HG03457 (cell line): ENCODE results near the gene CREB3L2.

ENCODE experiments used
- ATAC-seq: cut with Tn5 transposase; IDR thresholded peaks from one replicate; pipeline ENCODE4 v1.9.1; 2021; ENCODE audit warnings: moderate number of reproducible peaks; ENCODE audit not compliant: unreplicated experiment

The CREB3L2 gene

DNA sequence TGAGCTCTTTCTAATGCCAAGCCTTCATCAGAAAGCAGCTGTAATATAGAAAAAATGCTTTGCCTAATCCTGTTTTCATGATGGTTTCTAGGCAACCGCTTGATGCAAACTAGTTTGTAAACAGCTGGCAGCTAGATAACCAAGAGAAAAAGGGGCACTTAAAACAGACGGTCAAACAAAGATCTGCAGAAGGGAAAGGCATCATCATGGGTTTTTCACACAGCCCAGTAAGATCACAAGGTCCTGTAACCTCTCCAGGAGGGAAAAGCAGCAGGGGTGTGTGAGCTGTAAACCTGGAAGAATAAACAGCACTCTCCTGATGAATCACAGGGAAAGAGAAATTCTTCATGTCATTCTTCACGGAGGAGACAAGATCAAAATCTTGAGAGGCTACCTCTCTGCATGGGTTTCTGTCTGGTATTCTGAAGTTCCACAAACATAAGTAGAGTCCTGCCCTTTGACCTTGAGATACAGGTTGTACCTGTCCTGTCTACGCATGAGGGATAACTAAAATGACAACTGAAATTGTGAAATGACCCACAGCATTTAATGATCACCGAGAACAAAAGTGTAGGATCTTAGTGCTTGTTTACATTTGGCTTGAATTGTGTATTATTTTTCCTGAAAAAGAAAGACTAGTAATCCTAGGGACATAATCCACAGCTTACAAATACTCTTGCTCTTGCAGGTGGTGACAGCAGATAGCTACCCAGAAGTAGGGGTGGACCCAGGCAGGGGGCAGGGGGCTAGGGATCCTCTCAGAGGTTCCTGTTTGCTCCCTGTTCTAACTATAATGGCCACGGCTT is 48.0 kb downstream of the CREB3L2 start:
- ATAC-seq = no peak

DNA sequence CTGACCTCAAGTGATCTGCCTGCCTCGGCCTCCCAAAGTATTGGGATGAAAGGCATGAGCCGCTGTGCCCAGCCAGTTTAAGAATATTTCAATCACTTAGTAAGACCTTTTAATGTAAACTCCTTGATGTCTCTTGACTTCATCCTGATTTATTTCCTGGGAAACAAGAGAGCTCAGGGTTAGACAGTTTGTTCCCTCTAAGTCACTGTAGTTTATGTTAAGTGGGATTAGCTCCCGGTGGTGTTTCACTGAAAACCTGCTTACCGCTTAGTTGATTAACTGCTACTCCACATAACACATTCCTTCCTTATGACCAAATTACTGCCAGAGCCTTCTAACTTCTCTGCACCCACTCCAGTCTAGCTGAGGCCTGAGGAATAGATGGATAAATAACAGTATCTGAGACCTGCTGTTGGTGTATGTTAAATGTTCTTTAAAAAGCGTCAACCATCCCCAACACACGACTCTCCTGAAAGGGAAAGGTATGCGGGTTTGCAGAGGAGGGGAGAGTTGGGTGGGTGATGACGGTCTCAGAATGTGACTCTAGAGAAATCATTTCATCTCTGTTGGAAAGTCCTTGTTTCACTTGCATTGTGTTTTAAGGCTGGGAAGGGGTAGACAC is 48.7 kb downstream of the CREB3L2 start:
- ATAC-seq = no peak

DNA sequence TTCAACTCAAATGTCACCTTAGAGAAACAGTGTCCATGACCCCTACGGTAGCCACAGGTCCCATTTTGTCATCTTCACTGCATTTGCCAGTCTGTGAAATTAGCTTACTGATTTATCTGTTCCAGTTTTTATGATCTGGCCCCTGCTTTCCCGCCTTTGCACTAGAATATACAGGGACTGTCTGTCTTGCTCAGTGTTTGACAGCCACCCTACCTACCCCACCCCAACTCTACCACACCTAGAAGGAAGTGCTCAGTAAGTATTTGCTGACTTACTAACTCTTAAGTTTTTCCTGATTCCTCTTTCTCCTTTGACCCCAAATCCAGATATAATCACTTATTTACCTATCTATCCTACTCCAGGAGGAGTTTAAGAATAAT is 49.5 kb downstream of the CREB3L2 start:
- no peak for ATAC-seq

DNA sequence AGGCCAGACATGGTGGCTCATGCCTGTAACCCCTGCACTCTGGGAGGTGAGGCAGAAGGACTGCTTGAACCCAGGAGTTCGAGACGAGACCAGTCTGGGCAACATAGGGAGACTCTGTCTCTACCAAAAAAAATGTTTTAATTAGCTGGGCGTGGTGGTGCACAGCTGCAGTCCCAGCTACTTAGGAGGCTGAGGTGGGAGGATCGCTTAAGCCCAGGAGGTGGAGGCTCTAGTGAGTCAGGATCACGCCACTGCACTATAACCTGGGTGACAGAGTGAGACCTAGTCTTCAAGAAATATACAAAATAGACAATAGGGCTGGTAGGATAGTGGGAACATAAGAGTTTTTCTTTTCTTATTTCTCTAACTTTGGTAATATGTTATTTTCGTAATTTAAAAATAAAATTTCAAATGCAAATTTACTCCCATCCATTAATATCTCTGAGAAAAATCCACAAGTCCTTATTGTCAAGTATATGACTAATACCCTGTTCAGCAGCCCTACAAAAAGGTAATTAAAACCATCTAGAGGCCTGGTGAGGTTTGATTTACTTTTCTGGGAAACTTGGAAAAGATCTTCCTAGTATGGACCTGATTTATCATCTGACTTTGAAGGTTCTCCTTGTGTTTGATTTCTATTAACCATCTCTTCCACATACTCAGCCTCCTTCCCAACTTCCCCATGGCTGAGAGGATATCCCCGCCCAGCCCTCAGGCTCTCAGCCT is 50.0 kb downstream of the CREB3L2 start:
- no peak for ATAC-seq

DNA sequence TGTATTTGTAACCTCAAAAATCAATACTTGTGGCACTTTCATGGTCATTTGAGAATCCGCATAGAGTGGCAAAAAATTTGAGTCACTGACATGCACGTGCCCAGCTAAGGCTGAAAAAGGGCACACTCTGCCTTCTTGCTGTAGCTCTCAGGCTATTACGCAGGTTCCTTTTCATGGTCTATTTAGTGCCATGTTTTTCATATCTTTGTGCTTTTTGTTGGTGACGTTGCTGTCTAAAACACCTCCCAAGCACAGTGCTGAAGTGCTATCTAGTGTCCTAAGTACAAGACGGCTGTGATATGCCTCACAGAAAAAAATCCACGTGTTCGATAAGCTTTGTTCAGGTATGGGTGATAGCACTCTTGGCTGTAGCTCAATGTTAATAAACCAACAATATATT is 50.9 kb downstream of the CREB3L2 start:
- no peak for ATAC-seq

DNA sequence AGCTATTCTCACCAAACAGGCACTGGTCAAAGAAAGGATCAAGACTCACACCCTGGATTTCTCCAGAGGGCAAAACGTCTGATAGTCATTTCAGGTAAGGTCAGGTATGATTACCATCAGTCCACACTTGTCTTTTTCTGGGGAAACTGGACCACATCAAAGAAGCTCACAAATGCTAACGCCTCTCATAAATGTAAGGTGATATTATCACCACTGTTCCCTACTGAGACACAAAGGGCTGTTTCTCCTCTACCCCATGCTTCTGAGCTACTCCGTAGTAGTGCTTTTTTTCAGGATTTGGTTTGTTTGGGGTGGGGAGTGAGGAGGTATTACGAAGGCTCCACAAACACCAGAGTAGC is 51.6 kb downstream of the CREB3L2 start:
- no peak for ATAC-seq

DNA sequence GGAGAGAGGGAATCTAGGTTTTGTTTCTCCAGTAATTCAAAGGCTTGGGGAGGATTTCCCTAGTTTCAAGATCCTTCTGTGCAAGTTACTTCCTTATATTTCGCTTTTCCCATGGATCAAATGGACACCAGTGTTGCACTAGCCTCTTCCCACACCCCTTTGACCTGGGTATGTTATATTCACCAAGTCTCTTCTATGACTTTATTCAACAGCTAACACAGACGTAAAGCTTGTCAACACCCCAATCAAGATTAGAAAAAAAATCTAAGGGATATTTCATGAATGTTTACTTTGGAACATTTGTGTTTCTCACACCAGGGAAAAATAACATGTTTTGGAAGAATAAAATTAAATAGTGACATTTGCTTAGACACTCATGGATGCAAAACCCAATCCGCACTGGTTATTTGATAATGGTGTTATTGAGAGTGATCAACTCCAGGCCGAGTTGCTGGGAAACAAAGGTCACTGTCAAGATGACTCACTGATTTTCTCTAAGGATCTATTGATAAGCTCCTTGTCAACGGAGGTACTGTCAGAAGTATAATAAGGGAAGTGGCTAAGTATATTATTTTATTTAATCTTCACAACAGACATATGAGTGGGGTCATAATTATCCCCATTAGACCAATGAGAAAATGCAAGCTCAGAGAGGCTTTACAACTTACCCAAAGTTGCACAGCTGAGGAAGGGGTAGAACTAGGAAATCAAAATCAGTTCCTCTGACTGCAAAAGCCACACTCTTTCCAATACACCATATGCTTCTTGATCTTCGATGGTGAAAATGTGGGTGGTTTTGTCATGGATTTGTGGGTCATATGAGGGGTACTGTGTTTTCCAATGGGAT is 52.2 kb downstream of the CREB3L2 start:
- no peak for ATAC-seq

DNA sequence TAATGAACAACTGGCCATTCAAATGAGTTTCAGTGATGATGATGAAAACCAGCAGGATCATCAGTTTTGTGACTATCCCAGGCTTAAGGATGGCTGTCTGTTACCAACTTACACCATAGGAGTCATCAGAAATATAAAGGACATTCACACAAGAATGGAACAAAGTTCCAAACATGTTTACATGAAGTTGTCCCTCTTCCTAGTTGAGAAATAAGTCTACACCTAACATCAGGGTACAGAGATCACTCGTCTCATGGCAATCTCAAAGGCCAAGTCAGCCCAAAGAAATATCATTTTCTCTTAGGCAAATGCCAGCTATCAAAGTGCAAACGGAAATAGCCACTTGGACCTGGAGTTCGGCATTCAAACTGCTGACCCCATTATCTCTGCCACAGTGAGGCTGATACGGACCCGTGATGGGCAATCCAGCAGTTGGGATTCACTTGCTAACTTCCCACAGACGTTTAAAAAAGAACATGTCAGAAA is 53.0 kb downstream of the CREB3L2 start:
- ATAC-seq = no peak

DNA sequence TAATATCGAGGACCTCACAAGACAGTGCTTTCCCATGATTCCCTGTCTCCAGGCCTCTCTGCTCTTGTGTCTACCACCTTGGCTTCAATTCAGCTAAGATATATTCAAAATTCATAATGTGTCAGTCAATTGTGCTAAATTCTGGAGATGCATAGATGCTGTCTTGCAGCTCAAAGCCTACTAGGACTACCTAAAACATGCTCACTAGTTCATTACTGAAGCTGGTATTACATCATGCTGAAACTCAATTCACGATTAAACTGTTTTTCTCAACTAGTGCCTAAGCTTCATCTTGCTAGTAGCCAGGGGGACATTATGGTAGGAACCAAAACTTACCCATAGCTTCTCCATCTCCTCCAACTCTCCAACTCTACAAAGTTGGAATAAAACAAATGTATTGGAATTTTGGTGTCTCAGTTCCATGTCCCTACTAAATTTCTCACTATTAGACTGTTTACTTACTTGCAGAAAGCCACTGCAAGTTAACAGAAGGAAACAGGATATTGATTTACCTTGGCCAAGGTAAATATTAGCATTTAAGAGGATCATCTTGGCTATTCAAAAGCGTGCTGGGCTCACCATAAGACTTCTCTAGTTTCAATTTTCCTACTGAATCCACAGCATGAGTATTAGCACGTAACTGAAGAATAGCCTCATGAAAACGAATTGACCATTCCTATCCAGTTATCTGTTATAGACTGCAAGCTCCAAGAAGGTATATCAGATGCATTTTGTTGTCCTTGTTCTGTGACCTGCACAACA is 53.6 kb downstream of the CREB3L2 start:
- no peak for ATAC-seq

DNA sequence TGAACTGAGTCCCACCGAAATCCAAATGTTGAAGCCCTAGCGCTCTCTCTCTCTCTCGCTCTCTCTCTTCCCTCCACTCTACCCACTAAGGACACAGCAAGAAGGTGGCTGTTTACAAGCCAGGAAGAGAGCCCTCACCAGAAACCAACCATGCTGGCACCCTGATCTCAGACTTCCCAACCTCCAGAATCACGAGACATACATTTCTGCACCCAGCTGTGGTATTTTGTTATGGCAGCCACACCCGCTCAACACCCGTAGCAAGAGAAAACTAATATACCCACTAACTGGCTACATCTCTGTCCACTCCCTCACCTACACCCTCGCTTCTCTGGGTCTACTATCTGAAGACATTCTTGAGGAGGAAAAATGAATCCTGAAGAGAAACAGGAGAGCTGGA is 54.8 kb downstream of the CREB3L2 start:
- no peak for ATAC-seq

DNA sequence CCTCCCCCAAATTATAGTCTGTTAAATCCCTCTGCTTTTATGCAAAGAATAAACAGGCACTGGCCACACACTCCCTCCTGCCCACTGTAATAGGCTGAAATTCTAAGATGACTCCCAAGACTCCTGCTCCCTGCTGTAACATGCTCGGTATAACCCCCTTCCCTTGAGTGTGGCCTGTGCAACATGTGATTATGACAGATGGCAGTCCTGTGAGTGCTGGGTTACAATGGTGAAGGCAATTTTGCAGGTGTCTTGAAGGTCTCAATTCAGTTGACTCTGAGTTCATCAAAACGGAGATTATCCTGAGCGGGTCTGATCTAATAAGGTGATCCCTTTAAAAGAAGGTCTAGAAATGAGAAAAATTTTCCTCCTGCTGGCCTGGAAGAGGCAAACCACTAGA is 55.9 kb downstream of the CREB3L2 start:
- no peak for ATAC-seq

DNA sequence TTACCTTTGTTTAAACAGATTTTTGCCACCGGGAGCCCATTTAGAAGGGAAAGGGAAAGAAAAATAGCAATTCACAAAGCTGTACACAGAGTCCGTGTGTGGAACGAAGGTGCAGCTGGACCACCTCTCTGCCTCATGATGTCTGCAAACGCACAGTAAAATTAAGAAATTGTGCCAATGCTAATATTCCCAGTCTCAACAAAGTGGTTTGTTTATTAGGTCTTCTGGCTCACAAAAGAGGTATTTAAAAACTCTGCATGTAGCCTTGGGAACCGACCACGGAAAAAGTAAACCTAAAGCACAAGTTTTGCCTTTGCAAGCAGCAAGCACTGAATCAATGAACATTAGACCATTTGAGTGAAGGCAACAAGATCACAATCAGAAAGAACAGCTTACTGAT is 57.7 kb downstream of the CREB3L2 start:
- no peak for ATAC-seq

DNA sequence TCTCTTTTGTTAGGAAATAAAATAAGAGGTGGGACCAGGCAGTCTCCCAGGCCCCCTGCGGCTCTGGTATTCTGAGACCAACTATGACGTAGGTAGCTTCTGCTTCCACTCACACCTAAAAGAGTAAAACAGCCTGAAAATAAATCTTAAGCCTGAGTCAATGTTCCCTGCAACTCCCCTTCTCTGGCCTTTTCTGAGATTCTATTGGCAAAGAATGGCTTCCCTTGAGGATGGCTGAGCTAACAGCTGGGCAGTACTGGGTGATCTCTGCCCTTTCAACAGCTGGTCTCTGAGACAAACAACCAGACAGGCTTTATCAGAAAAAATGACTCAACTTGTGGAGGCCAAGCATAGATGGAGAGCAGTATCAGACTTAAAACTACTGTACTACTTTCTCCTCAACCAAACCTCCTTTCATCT is 58.7 kb downstream of the CREB3L2 start:
- no peak for ATAC-seq

DNA sequence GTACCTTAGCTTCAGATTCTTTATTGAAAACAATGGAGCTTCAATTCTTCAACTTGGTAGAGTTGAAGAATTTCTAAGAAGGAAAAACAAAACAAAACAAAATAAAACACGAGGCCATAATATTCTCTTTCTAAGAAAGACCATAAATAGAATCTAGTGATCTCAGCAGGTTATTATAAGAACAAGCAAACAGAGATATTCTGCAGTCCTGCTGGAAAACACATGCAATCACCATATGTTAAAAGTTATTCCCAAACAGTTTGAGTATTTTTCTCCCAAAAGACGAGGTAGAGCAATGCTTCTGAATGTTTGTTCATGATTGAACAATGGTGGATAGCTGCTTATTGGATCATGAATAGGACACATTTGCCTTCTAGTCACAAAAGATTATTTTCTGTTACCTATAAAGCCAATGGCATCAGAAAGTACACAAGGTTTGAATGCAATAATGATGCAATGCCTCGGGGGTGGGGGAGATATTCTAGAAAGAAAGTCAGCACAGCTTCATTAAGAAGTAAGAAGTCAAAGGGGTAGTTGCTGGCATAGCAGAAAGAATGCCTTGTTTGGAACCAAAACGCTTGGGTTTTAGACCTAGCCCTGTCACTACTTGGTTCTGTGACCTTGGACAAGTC is 59.3 kb downstream of the CREB3L2 start:
- no peak for ATAC-seq

DNA sequence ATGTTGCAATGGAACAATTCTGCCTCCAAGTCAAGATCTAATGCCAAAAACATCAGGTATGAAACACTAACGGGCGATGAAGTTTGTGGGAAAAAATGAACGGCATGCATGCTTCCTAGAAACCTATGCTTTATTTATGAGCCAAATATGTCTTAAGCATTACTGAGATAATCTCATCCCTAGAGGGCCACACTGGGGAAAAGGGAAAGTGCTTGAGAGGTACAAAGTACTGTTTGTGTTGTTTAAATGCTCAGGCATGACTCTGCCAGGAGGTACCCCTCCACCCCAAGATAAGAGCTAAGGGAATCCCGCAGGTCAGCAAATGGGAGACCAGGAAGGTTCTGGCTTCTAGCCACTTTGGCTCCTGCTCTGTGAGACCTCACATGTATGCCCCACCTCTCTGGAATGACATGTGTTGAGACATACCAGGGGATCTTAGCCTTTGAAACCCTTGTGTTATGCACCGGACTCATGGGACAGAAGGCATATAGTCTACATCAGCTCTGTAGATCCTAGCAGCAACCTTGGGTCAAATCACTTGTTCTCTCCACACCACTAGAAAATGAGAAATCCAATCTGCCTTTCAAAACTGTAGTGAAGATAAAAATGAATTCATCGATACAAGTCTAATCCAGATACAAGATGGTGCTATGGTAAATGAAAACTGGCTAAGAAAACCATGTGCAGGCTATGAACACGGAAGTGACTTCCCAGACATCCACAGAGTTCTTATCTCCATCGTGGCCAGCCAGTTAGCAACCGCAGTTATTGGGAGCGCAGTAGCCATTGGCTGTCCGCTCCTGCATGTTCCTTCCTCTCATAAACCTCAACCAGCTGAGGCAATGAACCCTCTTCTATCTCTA is 61.0 kb downstream of the CREB3L2 start:
- no peak for ATAC-seq

DNA sequence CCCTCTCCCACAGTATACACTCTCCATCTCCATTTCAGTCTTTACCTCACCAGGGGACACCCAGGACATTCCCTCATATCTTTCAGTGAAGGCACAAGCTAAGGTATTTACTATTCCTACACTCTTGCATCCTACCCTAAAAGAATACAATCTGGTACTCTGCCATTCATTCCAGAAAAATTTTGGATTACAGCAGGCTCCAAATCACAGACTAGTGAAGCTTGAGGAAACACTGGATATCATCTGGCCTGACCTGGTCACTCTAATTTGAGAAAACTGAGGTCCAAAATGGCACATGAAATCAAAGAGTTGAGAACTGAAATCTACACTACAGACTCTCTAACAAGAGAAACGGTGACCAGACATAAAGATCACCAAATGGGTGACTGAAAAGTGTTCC is 61.7 kb downstream of the CREB3L2 start:
- ATAC-seq = no peak

DNA sequence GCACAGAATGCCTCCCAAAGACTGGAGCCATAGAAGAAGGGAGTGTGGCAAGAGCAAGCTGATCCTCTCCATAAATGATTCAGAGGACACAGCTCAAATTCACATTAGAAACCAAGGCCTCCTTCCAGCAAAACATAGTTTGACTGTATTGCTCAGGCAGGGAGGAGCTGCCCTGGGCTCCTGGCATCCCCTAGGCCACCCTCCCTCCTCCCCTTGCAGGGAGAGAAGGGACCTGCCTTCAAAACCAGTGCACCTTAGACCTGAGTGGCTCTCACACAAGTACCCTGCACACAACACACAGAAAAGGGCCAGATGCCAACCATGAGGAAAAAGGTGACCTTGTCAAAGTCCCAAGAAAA is 64.7 kb downstream of the CREB3L2 start:
- ATAC-seq = no peak

DNA sequence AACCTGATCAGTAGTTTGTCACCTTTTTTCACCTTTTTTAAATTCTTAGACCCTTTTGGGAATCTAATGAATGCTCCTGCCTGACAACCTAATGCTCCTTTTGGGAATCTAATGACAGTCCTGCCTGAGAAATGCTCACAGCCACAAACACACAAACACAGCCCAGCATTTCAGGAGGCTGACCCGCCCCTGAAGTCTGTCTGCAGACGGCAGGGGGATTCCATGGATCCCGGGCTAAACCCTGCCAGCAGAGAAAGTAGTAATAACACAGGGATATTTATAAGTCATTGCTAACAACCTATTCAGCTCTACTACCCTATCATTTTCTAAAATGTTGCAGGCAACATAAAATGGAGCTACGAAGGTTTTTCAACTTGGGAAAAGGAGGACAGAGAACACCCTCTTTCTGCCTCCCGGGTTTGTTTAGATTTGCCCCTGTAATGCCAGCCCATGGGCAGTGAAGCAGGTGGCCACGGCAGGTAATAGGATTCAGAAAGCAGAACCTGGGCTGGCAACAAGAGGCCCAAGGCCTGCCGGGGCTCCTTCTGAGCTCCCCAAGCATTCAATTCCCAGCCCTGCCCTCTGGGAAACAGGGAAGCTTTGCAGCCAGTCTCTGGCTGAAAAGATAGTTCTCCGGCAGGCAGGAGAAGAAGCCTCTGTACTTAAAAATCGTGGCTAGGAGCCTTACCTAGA is 65.2 kb downstream of the CREB3L2 start:
- no peak for ATAC-seq
